Left ventricle myocardium inferior (tissue), 1 donor: Measurements from ENCODE around the gene PRCP. TPM values are rescaled to one million over a fixed set of nuclear protein-coding genes. Genes with fewer than 3 reads are reported as not detected.

ENCODE experiments used
- DNase-seq: peaks from one replicate; pipeline ENCODE4 v3.0.0-alpha.2; 2020
- H3K27ac ChIP-seq: fragments of 200-600 bp; replicated peaks from 2 replicates; pipeline ENCODE4 v1.8.0; 2021
- H3K27me3 ChIP-seq: fragments of 200-600 bp; 2 replicates; pipeline ENCODE4 v1.8.0; 2021; ENCODE audit warnings: low read depth
- H3K36me3 ChIP-seq: fragments of 200-600 bp; 2 replicates; pipeline ENCODE4 v1.8.0; 2021
- H3K4me1 ChIP-seq: fragments of 200-600 bp; 2 replicates; pipeline ENCODE4 v1.8.0; 2021
- H3K4me3 ChIP-seq: fragments of 200-600 bp; 2 replicates; pipeline ENCODE4 v1.8.0; 2021; ENCODE audit warnings: mild to moderate bottlenecking, moderate library complexity
- H3K9me3 ChIP-seq: fragments of 200-600 bp; replicated peaks from 2 replicates; pipeline ENCODE4 v1.8.0; 2021
- intact Hi-C: fragments of 100-400 bp; cut with micrococcal nuclease; formaldehyde crosslinking; loops from one replicate; pipeline ENCODE4 v1.11.0; 2022
- total RNA-seq: library from RNA; stranded (reverse); fragmentation: NEBNext Ultra II Directional; extraction: Animal tissue kit (Norgen Biotek cat#: 25700); gene quantifications from one replicate; pipeline ENCODE4 v1.2.1, GENCODE V29; 2021
- TF ChIP-seq, protein P1 (sequence below): fragments of 200-600 bp; IDR thresholded peaks from 2 replicates; pipeline ENCODE4 v1.8.0; 2021; ENCODE audit warnings: antibody characterized with exemption, mild to moderate bottlenecking, borderline replicate concordance
- donor health status: DM: no; HTN: yes; CAD: no; lungs with severe emphysema.

Gene PRCP
- total RNA-seq, 1 donor from 2014 or later: 40.2 TPM

DNA sequence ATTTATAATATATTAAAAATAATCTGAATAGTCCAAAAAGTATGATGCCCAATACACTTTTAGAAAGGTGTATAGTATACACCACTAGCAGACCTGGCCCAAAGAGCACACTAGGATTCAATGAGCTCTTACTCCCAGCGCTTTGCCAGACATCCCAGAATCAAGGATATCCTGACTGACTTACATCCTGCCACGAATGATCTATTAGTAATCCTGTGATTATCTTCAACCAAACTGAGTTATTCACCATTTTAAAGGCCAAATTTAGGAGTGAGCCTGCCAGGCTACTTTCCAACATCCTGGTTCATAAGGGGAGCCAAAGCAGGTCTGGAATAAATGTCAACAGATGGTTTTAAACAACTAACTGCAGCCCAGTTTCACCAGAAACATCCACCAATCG lies 105.7 kb downstream of the PRCP start:
- no peak for DNase-seq
- Histone ChIP-seq H3K4me3 (no peak overlapping the region), H3K27me3 (no peaks in the 10 kb centered on the region), H3K27ac (no peak overlapping the region), H3K4me1 (peaks cover 19% of the 10 kb centered on the region), H3K9me3 (no peaks in the 10 kb centered on the region), H3K36me3 (no peaks in the 10 kb centered on the region)
- intact Hi-C loops: no loop called here
- TF ChIP-seq, protein P1, sequence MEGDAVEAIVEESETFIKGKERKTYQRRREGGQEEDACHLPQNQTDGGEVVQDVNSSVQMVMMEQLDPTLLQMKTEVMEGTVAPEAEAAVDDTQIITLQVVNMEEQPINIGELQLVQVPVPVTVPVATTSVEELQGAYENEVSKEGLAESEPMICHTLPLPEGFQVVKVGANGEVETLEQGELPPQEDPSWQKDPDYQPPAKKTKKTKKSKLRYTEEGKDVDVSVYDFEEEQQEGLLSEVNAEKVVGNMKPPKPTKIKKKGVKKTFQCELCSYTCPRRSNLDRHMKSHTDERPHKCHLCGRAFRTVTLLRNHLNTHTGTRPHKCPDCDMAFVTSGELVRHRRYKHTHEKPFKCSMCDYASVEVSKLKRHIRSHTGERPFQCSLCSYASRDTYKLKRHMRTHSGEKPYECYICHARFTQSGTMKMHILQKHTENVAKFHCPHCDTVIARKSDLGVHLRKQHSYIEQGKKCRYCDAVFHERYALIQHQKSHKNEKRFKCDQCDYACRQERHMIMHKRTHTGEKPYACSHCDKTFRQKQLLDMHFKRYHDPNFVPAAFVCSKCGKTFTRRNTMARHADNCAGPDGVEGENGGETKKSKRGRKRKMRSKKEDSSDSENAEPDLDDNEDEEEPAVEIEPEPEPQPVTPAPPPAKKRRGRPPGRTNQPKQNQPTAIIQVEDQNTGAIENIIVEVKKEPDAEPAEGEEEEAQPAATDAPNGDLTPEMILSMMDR: no peak

DNA sequence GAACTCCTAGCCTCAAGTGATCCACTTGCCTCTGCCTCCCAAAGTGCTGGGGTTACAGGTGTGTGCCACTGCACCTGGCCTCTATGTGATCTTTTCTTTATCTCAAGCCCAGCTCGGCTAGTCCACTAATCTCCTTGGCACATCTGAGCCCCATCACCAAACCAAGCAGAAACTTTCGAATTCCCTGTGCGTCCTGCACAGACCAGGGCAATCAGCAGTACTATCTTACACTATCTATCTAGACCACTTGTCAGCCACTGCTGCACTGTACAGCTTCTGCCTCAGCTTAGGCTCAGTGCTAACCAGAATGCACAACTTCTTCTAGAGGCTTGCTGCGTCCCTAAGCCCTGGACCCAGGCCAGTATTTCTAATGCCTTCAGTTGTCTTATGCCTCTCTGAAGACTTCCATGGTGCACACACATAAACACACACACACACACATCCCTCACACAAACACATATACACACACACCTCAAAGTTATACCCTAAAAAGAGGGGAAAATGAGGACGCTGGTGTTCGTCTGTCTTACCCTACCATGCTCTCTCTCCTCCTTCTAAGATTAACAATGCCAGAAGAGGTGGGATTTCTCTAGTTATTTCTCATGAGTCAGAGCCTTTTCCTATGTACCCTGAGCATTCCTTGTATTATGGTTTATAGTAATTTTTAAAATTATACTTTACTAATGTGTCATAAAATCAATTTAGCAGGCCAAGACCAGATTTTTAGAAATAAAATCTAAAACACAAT lies 107.2 kb downstream of the PRCP start:
- no peaks in the 10 kb centered on the region for H3K36me3 ChIP-seq
- intact Hi-C loops: no loop called here
- TF ChIP-seq, protein P1: no peak
- peaks cover 19% of the 10 kb centered on the region for H3K4me1 ChIP-seq
- no peak for DNase-seq
- no peaks in the 10 kb centered on the region for H3K9me3 ChIP-seq
- no peaks in the 10 kb centered on the region for H3K27me3 ChIP-seq
- H3K4me3 ChIP-seq: no peak overlapping the region
- no peak overlapping the region for H3K27ac ChIP-seq

DNA sequence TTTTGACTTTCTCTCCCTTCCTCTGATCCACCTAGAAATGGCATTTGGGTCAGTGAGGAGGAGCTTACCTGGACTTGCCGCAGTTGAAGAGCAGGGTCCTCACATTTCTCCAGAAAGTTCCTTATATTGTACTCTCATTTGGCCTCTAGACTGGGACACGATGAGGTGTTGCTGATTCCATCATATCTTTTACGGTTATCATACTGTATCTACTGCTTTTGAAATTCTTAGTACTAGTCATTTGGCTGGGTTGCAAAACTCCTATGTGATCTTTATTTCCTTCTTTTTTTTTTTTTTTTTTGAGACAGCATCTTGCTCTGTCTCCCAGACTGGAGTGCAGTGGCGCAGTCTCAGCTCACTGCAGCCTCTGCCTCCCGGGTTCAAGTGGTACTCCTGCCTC lies 107.9 kb downstream of the PRCP start:
- Histone ChIP-seq H3K4me1 (peaks cover 19% of the 10 kb centered on the region), H3K27ac (no peak overlapping the region), H3K4me3 (no peak overlapping the region), H3K9me3 (no peaks in the 10 kb centered on the region), H3K27me3 (no peaks in the 10 kb centered on the region), H3K36me3 (no peaks in the 10 kb centered on the region)
- DNase-seq: no peak
- intact Hi-C loops: no loop called here
- TF ChIP-seq, protein P1: no peak

DNA sequence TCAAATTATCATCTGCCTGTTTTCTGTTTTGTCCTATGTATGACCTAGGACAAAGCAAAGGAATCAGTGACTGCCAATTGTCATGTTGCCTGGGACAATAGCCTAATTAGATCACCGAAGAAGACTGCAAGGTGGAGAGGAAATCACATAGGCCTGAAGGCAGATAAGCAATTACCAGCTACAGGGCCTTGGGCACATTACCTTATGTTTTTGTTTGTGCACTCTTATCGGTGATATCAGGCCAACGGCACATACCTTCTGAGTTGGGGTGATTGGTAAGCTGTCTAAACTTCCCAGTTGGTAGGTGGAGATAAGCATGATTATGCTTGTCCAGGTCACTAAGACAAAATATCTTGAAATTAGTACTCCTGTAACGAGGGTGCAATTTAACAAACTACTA lies 108.5 kb downstream of the PRCP start:
- intact Hi-C loops: no loop called here
- H3K27ac ChIP-seq: no peak overlapping the region

DNA sequence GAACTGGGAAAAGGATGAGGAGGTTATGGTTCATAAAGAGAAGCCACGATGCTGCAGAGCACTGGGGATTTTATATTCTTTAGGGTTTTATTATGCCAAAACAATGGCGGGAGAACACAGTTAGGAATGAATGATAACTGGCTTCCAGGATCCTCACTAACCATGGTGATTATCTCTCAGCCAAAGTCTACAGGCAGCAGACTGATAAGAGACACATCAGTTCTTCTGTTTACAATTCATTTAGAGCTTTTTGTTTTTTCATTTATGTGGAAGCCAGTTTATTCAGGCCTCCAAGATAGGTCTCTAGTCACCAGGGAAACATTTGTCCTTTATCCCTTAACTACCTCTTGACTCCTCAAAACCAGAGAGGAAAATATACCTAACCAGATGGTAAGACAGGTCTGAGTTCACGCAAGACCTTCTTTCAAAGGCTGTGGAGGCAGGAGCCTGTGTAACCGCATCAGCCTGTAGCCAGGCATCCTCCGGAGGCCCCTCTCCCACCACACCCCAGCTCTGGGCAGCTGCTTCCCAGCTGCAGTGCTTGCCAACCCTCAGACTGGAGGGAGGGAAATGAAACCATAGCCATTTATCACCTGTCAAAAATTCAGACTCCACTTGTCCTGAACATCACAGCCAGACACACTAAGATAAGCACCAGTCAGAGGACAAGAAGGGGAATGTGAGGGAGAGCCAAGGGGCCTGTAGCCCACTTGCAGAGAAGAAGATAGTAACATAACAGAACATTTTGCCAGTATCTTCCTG lies 109.3 kb downstream of the PRCP start:
- TF ChIP-seq, protein P1: no peak

More for the DNA sequence above, 108.5 kb downstream of the PRCP start:
- Histone ChIP-seq H3K4me3 (no peak overlapping the region), H3K9me3 (no peaks in the 10 kb centered on the region), H3K27me3 (no peaks in the 10 kb centered on the region), H3K36me3 (no peaks in the 10 kb centered on the region), H3K4me1 (peaks cover 19% of the 10 kb centered on the region)
- TF ChIP-seq, protein P1: no peak
- DNase-seq: no peak

More for the DNA sequence above, 109.3 kb downstream of the PRCP start:
- no peaks in the 10 kb centered on the region for H3K9me3 ChIP-seq
- intact Hi-C loops: no loop called here
- no peak for DNase-seq
- H3K27ac ChIP-seq: no peak overlapping the region
- no peaks in the 10 kb centered on the region for H3K27me3 ChIP-seq
- H3K36me3 ChIP-seq: no peaks in the 10 kb centered on the region
- no peak overlapping the region for H3K4me3 ChIP-seq
- H3K4me1 ChIP-seq: peaks cover 19% of the 10 kb centered on the region
